ENCODE results near the gene NHLRC4. TPM values are rescaled to one million over a fixed set of nuclear protein-coding genes. Genes with fewer than 3 reads are reported as not detected.

The NHLRC4 gene, protein sequence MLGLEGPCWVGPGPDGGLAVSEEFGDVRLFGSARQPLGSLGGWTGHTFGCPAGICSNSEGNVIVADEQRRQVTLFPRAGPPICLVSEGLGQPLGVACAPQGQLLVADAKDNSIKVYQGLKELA
- under 1 TPM; 0.60 to 0.67 TPM for total RNA-seq

DNA sequence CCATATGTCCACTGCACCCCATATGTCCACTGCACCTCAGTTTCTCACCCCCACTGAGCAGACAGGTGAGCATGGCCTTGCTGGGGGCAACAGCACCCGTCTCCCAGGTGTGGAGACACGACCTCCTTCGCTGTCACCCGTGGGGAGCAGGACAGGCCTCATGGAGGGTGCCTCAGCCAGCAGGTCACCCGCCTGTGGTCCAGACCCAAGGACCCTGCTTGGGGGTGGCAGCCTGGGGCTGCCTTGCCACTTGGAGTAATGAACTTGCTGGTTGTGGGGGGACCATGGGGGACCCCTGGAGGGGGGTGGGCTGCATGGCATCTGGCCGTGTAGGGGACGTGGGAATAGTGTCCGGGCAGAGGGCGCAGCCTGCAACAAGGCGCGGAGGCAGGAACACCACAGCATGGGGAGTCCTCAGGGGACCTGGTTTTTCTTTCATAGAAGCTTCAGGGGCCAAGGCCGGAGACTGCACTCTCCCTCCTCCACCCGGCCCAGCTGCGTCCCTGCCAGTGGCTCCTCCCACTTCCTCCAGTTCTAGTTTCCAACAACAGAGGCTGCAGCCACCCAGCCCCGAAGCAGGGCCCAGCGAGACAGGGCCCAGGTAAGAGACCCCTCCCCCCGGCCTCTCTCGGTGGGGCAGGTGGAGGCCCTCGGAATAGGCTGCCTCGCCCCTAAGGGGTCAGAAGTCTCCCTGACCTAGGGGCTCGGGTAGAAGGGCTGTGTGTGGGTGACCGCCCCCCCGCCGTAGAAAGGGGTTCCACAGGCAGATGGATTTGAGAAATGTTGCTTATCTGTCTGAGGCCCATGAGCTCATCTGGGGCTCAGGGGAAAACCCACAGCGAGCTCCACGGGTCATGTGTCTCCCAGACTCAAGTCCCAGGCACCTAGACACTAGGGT is at the start of gene NHLRC4:
TSS of gene NHLRC4 (plus strand) at position 531 of the 898 bp plus-strand sequence. CDS start 1,043 bp downstream, outside the sequence.
- peak; percentile 74 for DNase-seq
- peak within 1 kb of the TSS; percentile 39 for H3K4me3 Mint-ChIP-seq
- no peaks in the 10 kb centered on the region for H3K27me3 Mint-ChIP-seq (ENCODE audit: low read depth)
- H3K9me3 Mint-ChIP-seq: no peaks in the 10 kb centered on the region
- CTCF ChIA-PET: interaction anchor here (1.0 kb wide), 1 partner anchor 13 kb away, joined by 4 read pairs; no protein-coding TSS in a partner anchor
- intact Hi-C loops (cut with micrococcal nuclease): loop anchor here (2.0 kb wide), 1 partner anchor 22 kb away; no protein-coding TSS in a partner anchor
- H3K4me1 Mint-ChIP-seq (ENCODE audit: low read depth): peaks cover 28% of the 10 kb centered on the region
- H3K27ac Mint-ChIP-seq: peak within 1 kb of the TSS; percentile 78
- H3K36me3 Mint-ChIP-seq (ENCODE audit: low read depth): no peaks in the 10 kb centered on the region

DNA sequence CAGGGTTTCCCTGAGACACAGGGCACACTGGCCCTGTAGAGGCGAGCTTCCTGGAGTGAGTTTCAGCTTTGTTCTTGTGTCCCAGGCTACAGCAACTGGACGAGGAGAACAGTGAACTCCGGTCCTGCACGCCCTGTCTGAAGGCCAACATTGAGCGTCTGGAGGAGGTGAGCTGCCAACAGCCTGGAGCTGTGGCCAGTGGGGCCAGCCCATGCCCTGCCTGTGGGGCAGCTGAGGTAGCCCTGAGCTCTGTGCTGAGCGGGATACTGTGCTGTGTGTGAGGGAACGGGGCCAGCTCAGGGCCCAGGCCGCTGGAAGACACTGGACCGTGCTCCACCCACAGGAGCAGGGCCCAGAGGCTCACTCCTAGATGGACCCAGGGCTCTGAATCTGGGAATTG is 47.9 kb upstream of the NHLRC4 start:
- Mint-ChIP-seq H3K9me3 (no peaks in the 10 kb centered on the region), H3K27me3 (ENCODE audit: low read depth) (no peaks in the 10 kb centered on the region), H3K27ac (no peak overlapping the region), H3K4me3 (no peak overlapping the region), H3K36me3 (ENCODE audit: low read depth) (no peaks in the 10 kb centered on the region), H3K4me1 (ENCODE audit: low read depth) (peaks cover 2% of the 10 kb centered on the region)
- CTCF ChIA-PET: interaction anchor here (1.2 kb wide), 1 partner anchor 33 kb away, joined by 3 read pairs; no protein-coding TSS in a partner anchor
- intact Hi-C loops (cut with micrococcal nuclease): no loop called here
- no peak for DNase-seq

DNA sequence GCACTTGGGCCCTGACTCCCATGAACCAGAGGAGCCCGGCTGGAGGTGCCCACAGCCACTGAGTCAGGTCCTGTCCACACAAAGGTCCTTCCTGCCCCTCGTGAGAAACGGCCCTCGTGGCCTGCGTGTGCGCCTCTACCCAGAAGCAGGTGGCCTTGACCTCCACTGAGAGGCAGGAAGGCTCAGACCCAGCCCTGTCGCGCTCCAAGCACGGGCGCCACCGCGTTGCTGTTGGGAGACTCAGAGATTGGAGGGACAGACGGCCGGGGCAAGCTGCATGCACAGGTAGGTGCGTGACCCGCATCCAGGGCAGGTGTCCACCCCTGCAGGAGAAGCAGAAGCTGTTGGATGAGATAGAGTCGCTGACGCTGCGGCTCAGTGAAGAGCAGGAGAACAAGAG is 47.4 kb upstream of the NHLRC4 start:
- H3K27me3 Mint-ChIP-seq (ENCODE audit: low read depth): no peaks in the 10 kb centered on the region
- H3K4me1 Mint-ChIP-seq (ENCODE audit: low read depth): peaks cover 8% of the 10 kb centered on the region
- no peak for DNase-seq
- CTCF ChIA-PET: interaction anchor here (1.1 kb wide), 1 partner anchor 35 kb away, joined by 3 read pairs; no protein-coding TSS in a partner anchor
- no peak overlapping the region for H3K27ac Mint-ChIP-seq
- intact Hi-C loops (cut with micrococcal nuclease): no loop called here
- no peak overlapping the region for H3K4me3 Mint-ChIP-seq
- H3K36me3 Mint-ChIP-seq (ENCODE audit: low read depth): no peaks in the 10 kb centered on the region
- no peaks in the 10 kb centered on the region for H3K9me3 Mint-ChIP-seq

DNA sequence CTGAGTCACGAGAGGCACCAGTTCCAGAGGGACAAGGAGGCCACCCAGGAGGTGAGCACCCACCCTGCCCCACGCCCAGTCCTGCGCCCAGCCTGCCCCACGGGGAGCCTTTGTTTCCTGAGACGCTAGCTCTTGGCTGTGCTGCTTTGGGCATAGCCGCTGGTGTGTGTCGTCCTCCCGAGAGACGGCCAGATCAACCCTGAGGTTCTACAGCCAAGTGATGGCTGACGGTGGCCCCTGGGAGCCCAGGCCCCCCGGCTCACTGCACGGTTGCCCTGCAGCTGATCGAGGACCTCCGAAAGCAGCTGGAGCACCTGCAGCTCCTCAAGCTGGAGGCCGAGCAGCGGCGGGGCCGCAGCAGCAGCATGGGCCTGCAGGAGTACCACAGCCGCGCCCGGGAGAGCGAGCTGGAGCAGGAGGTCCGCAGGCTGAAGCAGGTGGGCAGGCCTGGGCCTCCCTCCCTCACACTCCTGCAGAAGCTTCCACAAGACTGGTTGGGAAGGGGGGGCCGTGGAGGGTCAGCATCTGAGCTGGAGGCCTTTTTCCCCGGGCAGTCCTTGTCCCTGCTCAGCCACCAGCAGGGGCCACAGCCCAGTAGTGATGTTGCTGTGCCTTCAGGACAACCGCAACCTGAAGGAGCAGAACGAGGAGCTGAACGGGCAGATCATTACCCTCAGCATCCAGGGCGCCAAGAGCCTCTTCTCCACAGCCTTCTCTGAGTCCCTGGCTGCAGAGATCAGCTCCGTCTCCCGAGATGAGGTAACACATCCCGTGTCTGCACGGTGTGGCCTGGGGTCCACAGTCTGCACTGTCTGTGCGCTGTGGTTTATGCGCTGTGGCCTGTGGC is 46.7 kb upstream of the NHLRC4 start:
- CTCF ChIA-PET: interaction anchor here (1.1 kb wide), 1 partner anchor 35 kb away, joined by 3 read pairs; no protein-coding TSS in a partner anchor
- Mint-ChIP-seq H3K4me1 (ENCODE audit: low read depth) (peaks cover 13% of the 10 kb centered on the region), H3K36me3 (ENCODE audit: low read depth) (no peaks in the 10 kb centered on the region), H3K9me3 (no peaks in the 10 kb centered on the region), H3K27ac (no peak overlapping the region), H3K4me3 (no peak overlapping the region), H3K27me3 (ENCODE audit: low read depth) (no peaks in the 10 kb centered on the region)
- no peak for DNase-seq
- intact Hi-C loops (cut with micrococcal nuclease): no loop called here

DNA sequence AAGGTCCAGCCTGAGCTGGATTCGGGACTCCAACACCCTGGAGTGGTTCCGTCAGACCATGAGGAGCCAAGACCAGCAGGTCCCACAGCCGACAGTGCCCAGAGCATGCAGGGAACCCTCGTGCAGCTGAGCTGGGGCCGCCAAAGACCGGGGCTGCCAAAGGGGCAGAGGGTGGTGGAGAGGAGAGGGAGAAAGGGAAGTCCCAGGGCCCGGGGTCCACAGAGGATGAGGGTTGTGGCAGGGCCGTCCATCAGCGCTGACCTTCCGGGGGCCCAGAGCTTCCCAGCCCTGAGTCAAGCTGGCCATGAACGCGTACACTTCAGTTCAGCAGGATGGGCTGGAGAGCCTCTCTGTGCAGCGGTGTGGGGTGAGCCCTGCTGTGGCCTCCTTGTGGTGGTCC is 46.0 kb upstream of the NHLRC4 start:
- intact Hi-C loops (cut with micrococcal nuclease): no loop called here
- Mint-ChIP-seq H3K36me3 (ENCODE audit: low read depth) (peaks cover 4% of the 10 kb centered on the region), H3K4me3 (no peak overlapping the region), H3K27ac (no peak overlapping the region), H3K27me3 (ENCODE audit: low read depth) (no peaks in the 10 kb centered on the region), H3K9me3 (no peaks in the 10 kb centered on the region), H3K4me1 (ENCODE audit: low read depth) (peaks cover 21% of the 10 kb centered on the region)
- CTCF ChIA-PET: interaction anchor here (0.5 kb wide), 1 partner anchor 673 kb away, joined by 3 read pairs; no protein-coding TSS in a partner anchor
- DNase-seq: no peak

DNA sequence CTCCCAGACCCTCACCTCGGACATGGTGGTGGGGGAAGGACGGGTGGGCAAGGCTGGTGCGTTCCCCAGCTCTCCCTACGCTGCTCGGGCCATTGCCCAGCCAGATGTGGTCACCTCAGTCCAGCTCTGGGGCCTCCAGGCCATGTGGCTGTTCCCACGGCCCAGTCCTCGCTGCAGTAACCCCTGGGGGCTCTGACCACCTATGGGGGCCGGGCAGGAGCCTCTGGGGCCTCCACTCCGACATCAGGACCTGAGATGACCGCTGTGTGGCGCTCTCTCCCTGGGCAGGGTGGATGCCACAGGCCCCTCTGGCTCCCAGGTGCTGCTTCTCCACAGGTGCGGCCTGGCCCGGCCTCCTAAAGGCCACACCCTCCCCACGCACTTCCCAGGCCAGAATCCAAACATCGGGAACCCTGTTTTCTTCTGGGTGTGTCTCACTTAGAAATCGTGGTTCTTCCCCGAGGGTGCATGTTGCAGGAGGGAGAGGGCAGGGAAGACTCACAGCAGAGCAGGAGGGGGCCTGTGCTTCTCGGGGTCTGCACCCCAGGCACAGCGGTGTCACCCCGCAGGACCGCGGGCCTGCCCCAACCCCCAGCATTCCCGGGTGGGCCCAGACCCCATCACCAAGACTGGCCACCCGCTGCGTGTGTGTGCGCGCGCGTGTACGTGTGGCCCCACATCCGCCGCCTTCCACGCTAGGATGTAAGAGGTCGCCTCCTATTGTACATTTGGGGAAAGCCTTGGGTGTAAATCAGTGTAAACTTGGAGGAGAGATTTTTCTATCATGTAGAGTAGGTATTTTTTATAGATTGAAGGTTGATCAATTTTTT is 45.2 kb upstream of the NHLRC4 start:
- Mint-ChIP-seq H3K4me3 (no peak overlapping the region), H3K36me3 (ENCODE audit: low read depth) (peaks cover 4% of the 10 kb centered on the region), H3K4me1 (ENCODE audit: low read depth) (peaks cover 22% of the 10 kb centered on the region), H3K9me3 (no peaks in the 10 kb centered on the region), H3K27ac (no peak overlapping the region), H3K27me3 (ENCODE audit: low read depth) (no peaks in the 10 kb centered on the region)
- CTCF ChIA-PET: interaction anchor here (0.5 kb wide), 1 partner anchor 673 kb away, joined by 3 read pairs; no protein-coding TSS in a partner anchor
- intact Hi-C loops (cut with micrococcal nuclease): no loop called here
- no peak for DNase-seq

DNA sequence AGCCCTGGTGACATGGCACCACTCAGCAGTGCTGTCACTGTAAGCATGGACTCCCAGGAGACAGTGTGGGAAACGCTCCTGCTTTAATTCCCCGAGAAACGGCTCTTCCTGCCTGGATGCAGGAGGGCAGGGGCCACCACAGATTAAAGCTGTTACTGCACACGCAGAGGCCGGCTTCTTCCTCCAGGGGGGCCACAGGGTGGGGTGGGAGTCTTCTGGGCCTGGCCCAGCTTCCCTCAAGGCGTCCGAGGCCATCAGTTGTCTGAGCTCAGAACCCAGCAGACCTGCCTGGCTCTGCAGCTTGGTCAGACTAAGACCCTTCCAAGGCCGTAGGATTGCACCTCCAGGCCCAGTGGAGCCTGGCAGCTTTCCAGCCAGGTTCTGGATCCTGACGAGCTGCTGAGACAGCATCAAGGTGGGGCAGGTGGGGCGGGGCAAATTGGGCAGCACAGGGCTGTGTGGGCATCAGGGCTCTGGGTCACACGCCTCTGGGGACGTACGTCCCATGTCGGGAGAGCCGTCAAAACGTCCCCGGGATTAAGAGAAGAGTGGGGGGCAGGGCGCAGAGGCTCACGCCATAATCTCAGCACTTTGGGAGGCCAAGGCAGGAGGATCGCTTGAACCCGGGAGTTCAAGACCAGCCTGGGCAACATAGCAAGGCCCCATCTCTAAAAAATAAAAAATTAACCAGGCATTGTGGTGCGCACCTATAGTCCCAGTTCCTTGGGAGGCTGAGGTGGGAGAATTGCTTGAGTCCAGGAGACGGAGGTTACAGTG is 44.3 kb upstream of the NHLRC4 start:
- DNase-seq: no peak
- Mint-ChIP-seq H3K27me3 (ENCODE audit: low read depth) (no peaks in the 10 kb centered on the region), H3K9me3 (no peaks in the 10 kb centered on the region), H3K36me3 (ENCODE audit: low read depth) (peaks cover 4% of the 10 kb centered on the region), H3K4me3 (no peak overlapping the region), H3K4me1 (ENCODE audit: low read depth) (peaks cover 22% of the 10 kb centered on the region), H3K27ac (peak overlapping the region; percentile 63)
- intact Hi-C loops (cut with micrococcal nuclease): no loop called here
- CTCF ChIA-PET: no interaction called here

DNA sequence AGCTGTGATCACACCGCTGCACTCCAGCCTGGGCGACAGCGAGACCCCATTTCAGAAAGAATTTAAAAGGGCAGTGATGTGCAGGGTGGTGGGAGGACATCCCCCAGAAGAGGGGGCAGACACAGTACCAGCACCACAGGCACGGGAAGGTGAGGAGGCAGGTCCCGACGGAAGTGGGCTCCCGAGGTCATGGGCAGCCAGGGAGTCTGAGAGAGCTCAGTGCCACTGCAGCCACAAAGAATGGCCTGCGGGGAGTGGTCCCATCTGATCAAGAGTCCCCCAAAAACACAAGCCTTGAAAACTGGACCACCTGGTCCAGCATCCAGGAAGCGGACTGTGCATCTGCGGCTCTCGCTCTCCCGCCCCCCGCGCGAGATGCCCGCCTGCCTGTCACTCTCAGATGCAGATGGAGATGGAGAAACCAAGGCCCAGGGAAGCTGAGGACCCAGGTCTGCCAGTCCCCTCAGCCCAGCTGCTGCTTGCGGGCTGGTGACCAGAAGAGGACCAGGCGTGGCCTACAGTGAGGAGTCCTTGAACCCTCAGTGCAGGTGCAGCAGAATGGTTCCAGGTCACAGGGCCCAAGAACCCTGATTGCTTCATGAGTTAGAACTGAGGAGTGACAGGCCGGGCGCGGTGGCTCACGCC is 43.6 kb upstream of the NHLRC4 start:
- intact Hi-C loops (cut with micrococcal nuclease): no loop called here
- Mint-ChIP-seq H3K27me3 (ENCODE audit: low read depth) (no peaks in the 10 kb centered on the region), H3K4me3 (no peak overlapping the region), H3K9me3 (no peaks in the 10 kb centered on the region), H3K27ac (peak overlapping the region; percentile 96), H3K4me1 (ENCODE audit: low read depth) (peaks cover 22% of the 10 kb centered on the region), H3K36me3 (ENCODE audit: low read depth) (peaks cover 4% of the 10 kb centered on the region)
- CTCF ChIA-PET: no interaction called here
- DNase-seq: no peak

DNA sequence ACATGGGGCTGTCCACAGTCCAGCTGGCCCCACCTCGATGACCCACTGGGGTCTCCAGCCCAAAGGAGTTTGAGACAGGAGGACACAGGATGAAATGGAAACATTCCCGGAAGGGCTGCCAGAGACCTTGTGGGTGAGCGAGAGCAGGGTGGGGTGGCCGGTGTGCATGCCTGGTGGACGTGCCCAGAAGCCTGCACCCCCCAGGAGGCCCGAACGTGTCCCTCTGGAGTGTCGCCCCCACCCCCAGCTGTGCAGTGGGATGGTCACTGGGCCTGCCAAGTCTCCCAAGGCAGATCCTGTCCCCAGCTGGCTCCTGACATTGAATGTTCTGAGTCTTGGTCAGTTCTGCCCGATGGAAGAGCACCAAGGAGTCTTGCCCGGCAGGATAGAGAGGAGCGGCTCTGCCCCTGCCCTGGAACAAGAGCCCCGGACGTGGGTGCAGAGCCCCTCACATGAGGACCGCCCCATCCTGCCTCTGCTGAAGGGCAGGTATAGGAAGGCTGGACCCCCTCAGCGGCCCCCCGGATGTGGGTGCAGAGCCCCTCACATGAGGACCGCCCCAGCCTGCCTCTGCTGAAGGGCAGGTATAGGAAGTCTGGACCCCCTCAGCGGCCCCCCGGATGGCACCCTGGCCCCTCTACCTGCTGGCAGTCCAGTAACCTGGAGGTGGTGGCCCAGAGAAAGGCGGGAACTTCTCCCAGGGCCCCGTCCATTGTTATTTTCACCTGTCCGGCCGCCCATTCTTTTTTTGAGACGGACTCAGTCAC is 42.3 kb upstream of the NHLRC4 start:
- Mint-ChIP-seq H3K27ac (peak overlapping the region; percentile 96), H3K36me3 (ENCODE audit: low read depth) (peaks cover 4% of the 10 kb centered on the region), H3K9me3 (no peaks in the 10 kb centered on the region), H3K4me3 (no peak overlapping the region), H3K27me3 (ENCODE audit: low read depth) (no peaks in the 10 kb centered on the region), H3K4me1 (ENCODE audit: low read depth) (peaks cover 31% of the 10 kb centered on the region)
- CTCF ChIA-PET: no interaction called here
- intact Hi-C loops (cut with micrococcal nuclease): loop anchor here (1.0 to 5.0 kb wide), 7 partner anchors 65 to 478 kb away; partner anchors contain the start of genes DECR2, FAM234A, JMJD8 and METTL26
- no peak for DNase-seq

DNA sequence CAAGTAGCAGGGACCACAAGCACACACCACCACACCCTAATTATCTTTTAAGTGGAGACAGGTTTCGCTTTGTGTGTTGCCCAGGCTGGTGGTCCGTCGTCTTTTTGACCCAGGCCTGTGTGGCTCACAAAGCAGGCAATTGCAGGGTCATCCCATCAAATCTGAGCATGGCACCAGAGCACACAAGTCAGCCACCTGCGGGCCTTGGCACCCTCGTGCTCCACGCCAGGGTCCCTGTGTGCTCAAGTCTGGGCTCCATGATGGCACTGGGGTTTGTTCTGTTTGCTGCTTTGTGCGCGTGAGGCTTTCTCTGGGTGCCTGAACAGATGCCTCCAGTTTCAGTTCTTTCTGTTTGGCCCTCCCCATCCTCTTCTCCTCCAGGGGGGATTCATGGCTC is 41.7 kb upstream of the NHLRC4 start:
- CTCF ChIA-PET: no interaction called here
- peak overlapping the region; percentile 96 for H3K27ac Mint-ChIP-seq
- peaks cover 37% of the 10 kb centered on the region for H3K4me1 Mint-ChIP-seq (ENCODE audit: low read depth)
- peak; percentile 59 for DNase-seq
- peak overlapping the region; percentile 85 for H3K4me3 Mint-ChIP-seq
- H3K9me3 Mint-ChIP-seq: no peaks in the 10 kb centered on the region
- intact Hi-C loops (cut with micrococcal nuclease): loop anchor here (1.0 to 5.0 kb wide), 7 partner anchors 64 to 477 kb away; partner anchors contain the start of genes DECR2, FAM234A, JMJD8 and METTL26
- peaks cover 4% of the 10 kb centered on the region for H3K36me3 Mint-ChIP-seq (ENCODE audit: low read depth)
- H3K27me3 Mint-ChIP-seq (ENCODE audit: low read depth): no peaks in the 10 kb centered on the region

All from activated naive CD4-positive, alpha-beta T cell treated with anti-CD3 and anti-CD28 coated beads for 36 hours (primary cell).